ENCODE measurements around the gene LMF1.

LMF1 gene

GRCh38 chr16:830871-831570 lies 139.8 kb downstream of the LMF1 start:
- H3K4me1 ChIP-seq: no peaks in the 10 kb centered on the region
- no peaks in the 10 kb centered on the region for H3K36me3 ChIP-seq
- peaks cover 3% of the 10 kb centered on the region for H3K9me3 ChIP-seq
- TF ChIP-seq CTCF (IDR thresholded peaks at IDR 0.05; ENCODE audit: low read depth, low read length): no peak
- no peak overlapping the region for H3K4me3 ChIP-seq (ENCODE audit: low read depth, low read length)
- peaks cover 11% of the 10 kb centered on the region for H3K27me3 ChIP-seq
- no peak for DNase-seq

GRCh38 chr16:830107-830870 lies 140.5 kb downstream of the LMF1 start:
- H3K27me3 ChIP-seq: peaks cover 15% of the 10 kb centered on the region
- no peak for TF ChIP-seq CTCF (IDR thresholded peaks at IDR 0.05; ENCODE audit: low read depth, low read length)

GRCh38 chr16:828891-829290 lies 141.9 kb downstream of the LMF1 start:
- Histone ChIP-seq H3K9me3 (no peaks in the 10 kb centered on the region; the same call in 1 of the 2 replicates), H3K27me3 (peaks cover 22% of the 10 kb centered on the region), H3K4me1 (peaks cover 4% of the 10 kb centered on the region; the same call in 1 of the 2 replicates), H3K36me3 (no peaks in the 10 kb centered on the region), H3K4me3 (ENCODE audit: low read depth, low read length) (no peak overlapping the region)
- DNase-seq: no peak
- no peak for TF ChIP-seq CTCF (IDR thresholded peaks at IDR 0.05; ENCODE audit: low read depth, low read length)

More at GRCh38 chr16:830107-830870, 140.5 kb downstream of the LMF1 start:
- no peaks in the 10 kb centered on the region for H3K4me1 ChIP-seq
- H3K36me3 ChIP-seq: no peaks in the 10 kb centered on the region
- no peak for DNase-seq
- H3K4me3 ChIP-seq (ENCODE audit: low read depth, low read length): no peak overlapping the region
- H3K9me3 ChIP-seq: no peaks in the 10 kb centered on the region; the same call in 1 of the 2 replicates

- no peak for TF ChIP-seq CTCF (IDR thresholded peaks at IDR 0.05; ENCODE audit: low read depth, low read length)
- H3K4me1 ChIP-seq: peaks cover 4% of the 10 kb centered on the region; the same call in 1 of the 2 replicates
- DNase-seq: no peak
- H3K36me3 ChIP-seq: no peaks in the 10 kb centered on the region
- no peaks in the 10 kb centered on the region for H3K9me3 ChIP-seq
- peaks cover 11% of the 10 kb centered on the region for H3K27me3 ChIP-seq
- no peak overlapping the region for H3K4me3 ChIP-seq (ENCODE audit: low read depth, low read length)
Observed at GRCh38 chr16:827513-827912, 143.3 kb downstream of the LMF1 start.

GRCh38 chr16:825341-826061 lies 145.3 kb downstream of the LMF1 start:
- Histone ChIP-seq H3K4me3 (ENCODE audit: low read depth, low read length) (no peak overlapping the region; the same call in 1 of the 2 replicates), H3K9me3 (no peaks in the 10 kb centered on the region), H3K4me1 (peaks cover 4% of the 10 kb centered on the region; the same call in 1 of the 2 replicates), H3K27me3 (peaks cover 17% of the 10 kb centered on the region), H3K36me3 (no peaks in the 10 kb centered on the region)
- DNase-seq: peak; percentile 50
- TF ChIP-seq CTCF (IDR thresholded peaks at IDR 0.05; ENCODE audit: low read depth, low read length): no peak
